HepG2 (cell line): ENCODE measurements around the gene IL17RB. TPM values are rescaled to one million over a fixed set of nuclear protein-coding genes. Genes with fewer than 3 reads are reported as not detected.

Source experiments
- AGO1 ChIP-seq: fragments of 200-400 bp; formaldehyde crosslinking; IDR thresholded peaks from 2 replicates; pipeline ENCODE4 v1.6.1; 2017; ENCODE audit warnings: mild to moderate bottlenecking, low read depth, low read length, moderate library complexity; ENCODE audit not compliant: poor library complexity, severe bottlenecking
- CTCF ChIP-seq: sonication (generic); formaldehyde crosslinking; IDR thresholded peaks from 2 replicates; pipeline ENCODE4 v1.5.0; 2020; ENCODE audit warnings: mild to moderate bottlenecking, missing genetic modification reagents, moderate library complexity
- FLYWCH1 ChIP-seq: sonication (generic); formaldehyde crosslinking; IDR thresholded peaks from 2 replicates; pipeline ENCODE4 v1.8.1; 2023; ENCODE audit warnings: mild to moderate bottlenecking, missing genetic modification reagents
- FOXP1 ChIP-seq, 2 experiments: fragments of 450-650 bp in 1 of 2; IDR thresholded peaks; 2 replicates each; pipeline ENCODE4 v1.6.1; 2017 to 2018; ENCODE audit warnings: antibody characterized with exemption in 1 of 2
- HDAC6 ChIP-seq: fragments of 200-600 bp; sonication (generic); IDR thresholded peaks from 2 replicates; pipeline ENCODE4 v1.7.0; 2017; ENCODE audit warnings: mild to moderate bottlenecking, antibody characterized with exemption, low read length, low read depth
- HOXA3 ChIP-seq: sonication (generic); formaldehyde crosslinking; IDR thresholded peaks from 2 replicates; pipeline ENCODE4 v1.5.0; 2020; ENCODE audit warnings: missing genetic modification reagents
- MIER3 ChIP-seq: IDR thresholded peaks from 2 replicates; pipeline ENCODE4 v1.6.1; 2016; ENCODE audit warnings: missing compliant biosample characterization, borderline replicate concordance
- NFKB2 ChIP-seq: sonication (generic); formaldehyde crosslinking; IDR thresholded peaks from 2 replicates; pipeline ENCODE4 v1.4.0; 2020; ENCODE audit warnings: missing genetic modification reagents, borderline replicate concordance
- NFYC ChIP-seq: IDR thresholded peaks from 2 replicates; pipeline ENCODE4 v1.6.1; 2016; ENCODE audit warnings: missing genetic modification reagents, missing compliant biosample characterization
- PPARG ChIP-seq: conservative IDR thresholded peaks from 2 replicates; pipeline ENCODE4 v1.6.1; 2016; ENCODE audit warnings: missing biosample characterization, missing genetic modification reagents
- SP4 ChIP-seq: sonication (generic); formaldehyde crosslinking; IDR thresholded peaks from 2 replicates; pipeline ENCODE4 v1.8.1; 2023; ENCODE audit warnings: mild to moderate bottlenecking, missing genetic modification reagents
- TAF1 ChIP-seq: sonication (generic); formaldehyde crosslinking; IDR thresholded peaks from 2 replicates; pipeline ENCODE4 v1.4.0; 2020; ENCODE audit warnings: missing genetic modification reagents
- TFAP4 ChIP-seq: sonication (generic); IDR thresholded peaks from 2 replicates; pipeline ENCODE4 v1.6.1; 2016; ENCODE audit warnings: low read depth, borderline replicate concordance
- ZBTB7A ChIP-seq: sonication (generic); formaldehyde crosslinking; IDR thresholded peaks from 2 replicates; pipeline ENCODE4 v1.8.0; 2022; ENCODE audit warnings: mild to moderate bottlenecking, missing genetic modification reagents
- ZNF335 ChIP-seq: sonication (generic); formaldehyde crosslinking; IDR thresholded peaks from 2 replicates; pipeline ENCODE4 v1.4.0; 2020; ENCODE audit warnings: missing genetic modification reagents
- ZNF383 ChIP-seq: sonication (generic); formaldehyde crosslinking; IDR thresholded peaks from 2 replicates; pipeline ENCODE4 v1.4.0; 2020; ENCODE audit warnings: missing genetic modification reagents, mild to moderate bottlenecking, borderline replicate concordance
- ZNF407 ChIP-seq: sonication (generic); formaldehyde crosslinking; IDR thresholded peaks from one replicate; pipeline ENCODE4 v1.5.1; 2020; ENCODE audit warnings: mild to moderate bottlenecking, missing genetic modification reagents; ENCODE audit errors: not compliant biosample characterization
- ZNF441 ChIP-seq: sonication (generic); formaldehyde crosslinking; IDR thresholded peaks from 2 replicates; pipeline ENCODE4 v1.7.0; 2021; ENCODE audit warnings: missing genetic modification reagents, borderline replicate concordance
- polyA plus RNA-seq, 8 experiments: library from polyadenylated mRNA; depleted of rRNA in 3 of 8; stranded (reverse) in 7 of 8; unstranded in 1 of 8; fragments of >200 nt; fragmentation: Illumina TruSeq in 4 of 8; extraction: Trizol in 4 of 8; gene quantifications; 2 replicates each; pipeline versions ENCODE4 v1.2.1 to v1.2.3, GENCODE V29; 2011 to 2016; ENCODE audit warnings: low read depth in 4 of 8, missing spikeins in 1 of 8, mixed read lengths in 1 of 8; ENCODE audit not compliant: insufficient read depth in 1 of 8
- total RNA-seq, 5 experiments: library from RNA; depleted of rRNA; stranded (reverse); fragments of >200 nt; fragmentation: Illumina TruSeq; extraction: Trizol; gene quantifications; 2 replicates each; pipeline ENCODE4 v1.2.3, GENCODE V29; 2016; ENCODE audit warnings: low read depth in 1 of 5

IL17RB gene
- total and polyA plus RNA-seq, 2 of the 13 experiments (the other 11 are each of a cell fraction or from before 2014, with no cell fraction given), result 130 to 190 TPM

- TF ChIP-seq AGO1, result peak; percentile 59
- TF ChIP-seq FOXP1 (IDR thresholded peaks at IDR 0.05), result no peak
- TF ChIP-seq FOXP1 (CRISPR knock-in tag; IDR thresholded peaks at IDR 0.05), result no peak
- 0 out of 2 replicates have a peak, but pooled peaks have one; percentile 41 for TF ChIP-seq ZNF383
- TF ChIP-seq TAF1 (CRISPR knock-in tag), result peak; percentile 99
- peak; percentile 87 for TF ChIP-seq ZBTB7A
- TF ChIP-seq HDAC6, result no peak
- TF ChIP-seq TFAP4, result 0 out of 2 replicates have a peak, but pooled peaks have one; percentile 23
- TF ChIP-seq ZNF407 (CRISPR knock-in tag), result peak; percentile 40
- TF ChIP-seq CTCF (CRISPR knock-in tag), result peak; percentile 56
- TF ChIP-seq NFYC (CRISPR knock-in tag), result no peak
- peak; percentile 76; the same call in 1 of the 2 replicates for TF ChIP-seq NFKB2 (CRISPR knock-in tag)
- TF ChIP-seq SP4 (CRISPR knock-in tag), result peak; percentile 85
- TF ChIP-seq PPARG (CRISPR knock-in tag), result no peak; the same call in 1 of the 2 replicates
- peak; percentile 93 for TF ChIP-seq ZNF335 (CRISPR knock-in tag)
- TF ChIP-seq FLYWCH1, result peak; percentile 34; the same call in 1 of the 2 replicates
- TF ChIP-seq MIER3 (CRISPR knock-in tag), result peak; percentile 72; the same call in 1 of the 2 replicates
- TF ChIP-seq ZNF441 (CRISPR knock-in tag), result peak; percentile 67; the same call in 1 of the 2 replicates
- TF ChIP-seq HOXA3, result peak; percentile 89
Observed at GRCh38 chr3:53881691-53882593, 35.6 kb downstream of the IL17RB start, which contains the start of gene ACTR8 (continued).
